GM23248 (cell line): Measurements from ENCODE around the gene AMBRA1. TPM values are rescaled to one million over a fixed set of nuclear protein-coding genes. Genes with fewer than 3 reads are reported as not detected.
A peak's percentile ranks its signal among the peaks of the same experiment; 100 is the strongest.
"Not testable (repeated sequence)": the region's sequence is repeated elsewhere in the genome, so short reads cannot be mapped to it uniquely, and the experiment has no call there.

ENCODE experiments used
- DNase-seq: peaks from one replicate; pipeline ENCODE4 v3.0.0-alpha.2; 2015
- H2AFZ ChIP-seq: fragments of 200-600 bp; sonication (generic); 2 replicates; pipeline ENCODE4 v1.6.1; 2016; ENCODE audit warnings: antibody characterized with exemption
- H3F3A ChIP-seq: fragments of 200-600 bp; sonication (generic); 2 replicates; pipeline ENCODE4 v1.6.1; 2016; ENCODE audit warnings: mild to moderate bottlenecking, antibody characterized with exemption, mixed run types; ENCODE audit not compliant: insufficient read depth
- H3K27ac ChIP-seq: fragments of 200-600 bp; sonication (generic); 2 replicates; pipeline ENCODE4 v1.5.1; 2016; ENCODE audit warnings: mild to moderate bottlenecking
- H3K27me3 ChIP-seq: fragments of 200-600 bp; sonication (generic); replicated peaks from 2 replicates; pipeline ENCODE4 v1.6.1; 2016; ENCODE audit warnings: mild to moderate bottlenecking; ENCODE audit not compliant: insufficient read depth
- H3K36me3 ChIP-seq: fragments of 200-600 bp; sonication (generic); 2 replicates; pipeline ENCODE4 v1.6.1; 2016; ENCODE audit warnings: low read depth, mild to moderate bottlenecking
- H3K4me1 ChIP-seq: fragments of 200-600 bp; sonication (generic); 2 replicates; pipeline ENCODE4 v1.6.1; 2016; ENCODE audit warnings: mild to moderate bottlenecking; ENCODE audit not compliant: insufficient read depth
- H3K4me2 ChIP-seq: fragments of 200-600 bp; sonication (generic); one replicate; pipeline ENCODE4 v1.6.1; 2016; ENCODE audit warnings: mild to moderate bottlenecking; ENCODE audit not compliant: unreplicated experiment
- H3K4me3 ChIP-seq: fragments of 200-600 bp; sonication (generic); 2 replicates; pipeline ENCODE4 v1.5.1; 2016; ENCODE audit warnings: mild to moderate bottlenecking
- H3K79me2 ChIP-seq: fragments of 200-600 bp; sonication (generic); 2 replicates; pipeline ENCODE4 v1.6.1; 2016; ENCODE audit warnings: mild to moderate bottlenecking; ENCODE audit not compliant: insufficient read depth
- H3K9ac ChIP-seq: fragments of 200-600 bp; sonication (generic); 2 replicates; pipeline ENCODE4 v1.6.1; 2016; ENCODE audit warnings: mild to moderate bottlenecking
- H3K9me2 ChIP-seq: fragments of 200-600 bp; sonication (generic); 2 replicates; pipeline ENCODE4 v1.6.1; 2016; ENCODE audit warnings: mixed run types, mild to moderate bottlenecking, moderate library complexity; ENCODE audit not compliant: insufficient read depth
- H3K9me3 ChIP-seq: fragments of 200-600 bp; sonication (generic); one replicate; pipeline ENCODE4 v1.6.1; 2017; ENCODE audit warnings: low read depth
- H4K20me1 ChIP-seq: fragments of 200-600 bp; sonication (generic); 2 replicates; pipeline ENCODE4 v1.6.0; 2016; ENCODE audit not compliant: insufficient read depth
- EZH2 ChIP-seq: fragments of 200-600 bp; sonication (generic); IDR thresholded peaks from 2 replicates; pipeline ENCODE4 v1.6.1; 2018; ENCODE audit warnings: antibody characterized with exemption, mild to moderate bottlenecking; ENCODE audit not compliant: insufficient read depth, poor library complexity, severe bottlenecking
- EZH2phosphoT487 ChIP-seq: fragments of 200-600 bp; sonication (generic); IDR thresholded peaks from 2 replicates; pipeline ENCODE4 v1.6.1; 2018; ENCODE audit warnings: antibody characterized with exemption, moderate library complexity, mild to moderate bottlenecking, low read depth; ENCODE audit not compliant: insufficient read depth
- WGBS, 2 experiments: methylation state at CpG; one replicate each; pipeline ENCODE4 v1.1.6; 2015 to 2017; ENCODE audit warnings: low lambda C conversion rate in 2 of 2, low coverage in 1 of 2; ENCODE audit errors: missing lambda C conversion rate in 2 of 2; 5-methylcytosine and 5-hydroxymethylcytosine counted together
- in situ Hi-C: fragments of 300-500 bp; cut with MboI; formaldehyde crosslinking; loops from 2 replicates; pipeline ENCODE4 v1.15.0; 2020
- polyA plus RNA-seq: library from polyadenylated mRNA; unstranded; fragments of >200 nt; fragmentation: Nextera tagmentation; extraction: Ambion mirVana; gene quantifications from 2 replicates; pipeline ENCODE4 v1.2.1, GENCODE V29; 2016
- total RNA-seq: library from RNA; depleted of rRNA; stranded (reverse); fragments of >200 nt; shearing (Covaris generic); gene quantifications from 2 replicates; pipeline ENCODE4 v1.2.3, GENCODE V29; 2014

Gene AMBRA1
- total and polyA plus RNA-seq, 2 experiments from 2014 or later = 5.0 to 46.0 TPM

GRCh38 chr11:46380340-46381047 is 213.3 kb downstream of the AMBRA1 start:
- no peak overlapping the region for H3K27ac ChIP-seq
- in situ Hi-C loops = no loop called here
- no peaks in the 10 kb centered on the region for H3K9me3 ChIP-seq
- H3K27me3 ChIP-seq = no peaks in the 10 kb centered on the region
- 0 out of 2 replicates have a peak, but pooled peaks cover 3% of the 10 kb centered on the region for H3F3A ChIP-seq
- TF ChIP-seq EZH2 (no peak), EZH2phosphoT487 (no peak)
- H3K9ac ChIP-seq = peak overlapping the region; percentile 76
- peak overlapping the region; percentile 74 for H3K4me2 ChIP-seq
- peak overlapping the region; percentile 74 for H2AFZ ChIP-seq
- no peaks in the 10 kb centered on the region for H3K9me2 ChIP-seq
- no peaks in the 10 kb centered on the region for H3K79me2 ChIP-seq
- WGBS, 2 experiments = 1 to 5% methylated on average over 7 to 45 of the region's 45 CpGs
- no peaks in the 10 kb centered on the region for H4K20me1 ChIP-seq
- no peaks in the 10 kb centered on the region for H3K36me3 ChIP-seq
- H3K4me3 ChIP-seq = peak overlapping the region; percentile 71
- peak; percentile 59 for DNase-seq
- no peaks in the 10 kb centered on the region for H3K4me1 ChIP-seq

DNA sequence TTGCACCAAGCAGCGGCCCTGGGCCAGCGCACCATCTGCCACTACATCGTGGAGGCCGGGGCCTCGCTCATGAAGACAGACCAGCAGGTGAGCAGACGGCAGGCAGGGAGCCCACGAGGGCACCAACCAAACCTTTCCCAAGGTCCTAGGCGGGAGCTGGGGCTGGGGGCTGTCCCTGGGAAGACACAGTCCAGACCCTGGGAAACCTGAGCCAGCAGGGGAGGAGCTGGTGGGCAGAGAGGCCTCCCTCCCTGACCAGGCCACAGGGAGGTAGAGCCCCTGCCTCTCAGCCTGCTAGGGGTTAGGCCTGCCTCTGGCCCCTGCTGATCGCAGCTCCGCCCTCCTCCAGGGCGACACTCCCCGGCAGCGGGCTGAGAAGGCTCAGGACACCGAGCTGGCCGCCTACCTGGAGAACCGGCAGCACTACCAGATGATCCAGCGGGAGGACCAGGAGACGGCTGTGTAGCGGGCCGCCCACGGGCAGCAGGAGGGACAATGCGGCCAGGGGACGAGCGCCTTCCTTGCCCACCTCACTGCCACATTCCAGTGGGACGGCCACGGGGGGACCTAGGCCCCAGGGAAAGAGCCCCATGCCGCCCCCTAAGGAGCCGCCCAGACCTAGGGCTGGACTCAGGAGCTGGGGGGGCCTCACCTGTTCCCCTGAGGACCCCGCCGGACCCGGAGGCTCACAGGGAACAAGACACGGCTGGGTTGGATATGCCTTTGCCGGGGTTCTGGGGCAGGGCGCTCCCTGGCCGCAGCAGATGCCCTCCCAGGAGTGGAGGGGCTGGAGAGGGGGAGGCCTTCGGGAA is 214.1 kb downstream of the AMBRA1 start:
- H3K9me2 ChIP-seq, H3K9ac ChIP-seq, DNase-seq, H3K4me2 ChIP-seq, in situ Hi-C loops, H3K36me3 ChIP-seq, H4K20me1 ChIP-seq, H3F3A ChIP-seq, H2AFZ ChIP-seq, H3K27me3 ChIP-seq, H3K79me2 ChIP-seq, H3K27ac ChIP-seq, H3K4me3 ChIP-seq, H3K9me3 ChIP-seq, H3K4me1 ChIP-seq: not testable (repeated sequence)
- 78 to 82% methylated on average over 22 to 36 of the region's 36 CpGs for WGBS, 2 experiments

- Histone ChIP-seq H3K4me1 (no peaks in the 10 kb centered on the region), H2AFZ (no peak overlapping the region), H3K27ac (no peak overlapping the region), H3K9me2 (no peaks in the 10 kb centered on the region), H3K4me3 (no peak overlapping the region), H3K9me3 (no peaks in the 10 kb centered on the region), H3K36me3 (no peaks in the 10 kb centered on the region), H3K27me3 (no peaks in the 10 kb centered on the region), H3K79me2 (no peaks in the 10 kb centered on the region), H4K20me1 (no peaks in the 10 kb centered on the region), H3F3A (0 out of 2 replicates have a peak, but pooled peaks cover 3% of the 10 kb centered on the region), H3K4me2 (no peak overlapping the region), H3K9ac (no peak overlapping the region)
- in situ Hi-C loops = no loop called here
- TF ChIP-seq EZH2 (no peak), EZH2phosphoT487 (no peak)
- WGBS, 2 experiments = 65 to 76% methylated on average over 18 to 20 of the region's 20 CpGs
- no peak for DNase-seq
Observed at GRCh38 chr11:46378811-46379481, 214.9 kb downstream of the AMBRA1 start.

GRCh38 chr11:46378296-46378695 is 215.5 kb downstream of the AMBRA1 start:
- H3K9ac ChIP-seq = no peak overlapping the region
- H4K20me1 ChIP-seq = no peaks in the 10 kb centered on the region
- H3K79me2 ChIP-seq = no peaks in the 10 kb centered on the region
- in situ Hi-C loops = no loop called here
- 0 out of 2 replicates have a peak, but pooled peaks cover 3% of the 10 kb centered on the region for H3F3A ChIP-seq
- WGBS, 2 experiments = 87 to 94% methylated on average over 10 of the region's 10 CpGs
- H2AFZ ChIP-seq = no peak overlapping the region
- H3K27ac ChIP-seq = no peak overlapping the region
- no peaks in the 10 kb centered on the region for H3K4me1 ChIP-seq
- TF ChIP-seq EZH2phosphoT487 (no peak), EZH2 (no peak)
- no peaks in the 10 kb centered on the region for H3K9me3 ChIP-seq
- no peak overlapping the region for H3K4me2 ChIP-seq
- H3K27me3 ChIP-seq = no peaks in the 10 kb centered on the region
- H3K36me3 ChIP-seq = no peaks in the 10 kb centered on the region
- H3K4me3 ChIP-seq = no peak overlapping the region
- no peak for DNase-seq
- no peaks in the 10 kb centered on the region for H3K9me2 ChIP-seq
